WTC11 (cell line): Measurements from ENCODE around the gene LRRC2. TPM values are rescaled to one million over a fixed set of nuclear protein-coding genes. Genes with fewer than 3 reads are reported as not detected.

Experiments used
- ATAC-seq: fragments of 200-7000 bp; cut with Tn5 transposase; 2 replicates; pipeline ENCODE4 v1.10.0; 2021; ENCODE audit warnings: mild to moderate bottlenecking, moderate library complexity
- CTCF ChIA-PET: fragments of 300-600 bp; sonication (Branson Sonifier 250); formaldehyde crosslinking; loops from one replicate; lab custom pipeline; 2021; ENCODE audit warnings: antibody characterized with exemption; lab: Charles Lee
- POLR2A ChIA-PET: fragments of 350-600 bp; sonication (Branson Sonifier 250); formaldehyde crosslinking; loops from one replicate; lab custom pipeline; 2021; ENCODE audit warnings: antibody characterized with exemption; lab: Charles Lee
- DNase-seq: peaks from one replicate; pipeline ENCODE4 v3.0.0; 2021; ENCODE audit warnings: low spot score
- H3K27ac Mint-ChIP-seq: 2 replicates; pipeline ENCODE4 v1.8.0; 2021; ENCODE audit warnings: mixed read lengths
- H3K27me3 Mint-ChIP-seq: 2 replicates; pipeline ENCODE4 v1.8.0; 2021; ENCODE audit warnings: low read depth, mild to moderate bottlenecking, moderate library complexity, mixed read lengths
- H3K36me3 Mint-ChIP-seq: 2 replicates; pipeline ENCODE4 v1.8.0; 2021; ENCODE audit warnings: mixed read lengths
- H3K4me1 Mint-ChIP-seq: 2 replicates; pipeline ENCODE4 v1.8.0; 2022; ENCODE audit warnings: mixed read lengths
- H3K4me3 Mint-ChIP-seq: 2 replicates; pipeline ENCODE4 v1.8.0; 2021; ENCODE audit warnings: mild to moderate bottlenecking, moderate library complexity, mixed read lengths
- H3K9me3 Mint-ChIP-seq: 2 replicates; pipeline ENCODE4 v1.8.0; 2021; ENCODE audit warnings: mixed read lengths
- AR ChIP-seq: fragments of 250-450 bp; sonication (Bioruptor Pico); IDR thresholded peaks from 2 replicates; pipeline ENCODE4 v1.9.0; 2021; ENCODE audit warnings: mild to moderate bottlenecking
- ATF1 ChIP-seq: sonication (generic); formaldehyde crosslinking; IDR thresholded peaks from 2 replicates; pipeline ENCODE4 v1.8.1; 2023; ENCODE audit warnings: mild to moderate bottlenecking, moderate library complexity, missing genetic modification reagents
- ATF2 ChIP-seq: sonication (generic); formaldehyde crosslinking; IDR thresholded peaks from 2 replicates; pipeline ENCODE4 v1.8.1; 2022; ENCODE audit warnings: low read depth, missing genetic modification reagents, borderline replicate concordance
- ATF6 ChIP-seq: sonication (generic); formaldehyde crosslinking; IDR thresholded peaks from 2 replicates; pipeline ENCODE4 v1.8.1; 2023; ENCODE audit warnings: mild to moderate bottlenecking, missing genetic modification reagents
- CREB1 ChIP-seq: sonication (generic); formaldehyde crosslinking; IDR thresholded peaks from 2 replicates; pipeline ENCODE4 v1.8.0; 2023; ENCODE audit warnings: mild to moderate bottlenecking, missing genetic modification reagents
- EMX1 ChIP-seq: fragments of 250-450 bp; sonication (Bioruptor Pico); IDR thresholded peaks from 2 replicates; pipeline ENCODE4 v1.8.0; 2021; ENCODE audit warnings: mild to moderate bottlenecking
- FOXP4 ChIP-seq: sonication (generic); formaldehyde crosslinking; IDR thresholded peaks from 2 replicates; pipeline ENCODE4 v1.8.0; 2022; ENCODE audit warnings: mild to moderate bottlenecking, missing genetic modification reagents
- IRF2 ChIP-seq: sonication (generic); formaldehyde crosslinking; IDR thresholded peaks from 2 replicates; pipeline ENCODE4 v1.8.0; 2022; ENCODE audit warnings: low read depth, missing genetic modification reagents, borderline replicate concordance
- MAX ChIP-seq: sonication (generic); formaldehyde crosslinking; IDR thresholded peaks from 2 replicates; pipeline ENCODE4 v1.8.0; 2022; ENCODE audit warnings: mild to moderate bottlenecking, missing genetic modification reagents
- NFATC4 ChIP-seq: fragments of 250-450 bp; sonication (Bioruptor Pico); IDR thresholded peaks from 2 replicates; pipeline ENCODE4 v1.9.0; 2021; ENCODE audit warnings: mild to moderate bottlenecking
- NR1H2 ChIP-seq: sonication (generic); formaldehyde crosslinking; IDR thresholded peaks from 2 replicates; pipeline ENCODE4 v1.9.0; 2021; ENCODE audit warnings: mild to moderate bottlenecking, moderate library complexity, missing genetic modification reagents
- NR2C2 ChIP-seq: sonication (generic); formaldehyde crosslinking; IDR thresholded peaks from 2 replicates; pipeline ENCODE4 v1.8.0; 2022; ENCODE audit warnings: mild to moderate bottlenecking, missing genetic modification reagents
- PRRX2 ChIP-seq: fragments of 250-450 bp; sonication (Bioruptor Pico); IDR thresholded peaks from 2 replicates; pipeline ENCODE4 v1.8.0; 2021; ENCODE audit warnings: mild to moderate bottlenecking
- RELA ChIP-seq: sonication (generic); formaldehyde crosslinking; IDR thresholded peaks from 2 replicates; pipeline ENCODE4 v1.8.1; 2022; ENCODE audit warnings: missing genetic modification reagents, mild to moderate bottlenecking, borderline replicate concordance
- SP1 ChIP-seq: sonication (generic); formaldehyde crosslinking; conservative IDR thresholded peaks from 2 replicates; pipeline ENCODE4 v1.8.1; 2022; ENCODE audit warnings: missing genetic modification reagents
- ZMAT4 ChIP-seq: fragments of 250-450 bp; sonication (Bioruptor Pico); IDR thresholded peaks from 2 replicates; pipeline ENCODE4 v1.9.0; 2021; ENCODE audit warnings: mild to moderate bottlenecking
- ZNF121 ChIP-seq: sonication (generic); formaldehyde crosslinking; IDR thresholded peaks from 2 replicates; pipeline ENCODE4 v1.8.0; 2023; ENCODE audit warnings: missing genetic modification reagents
- ZNF138 ChIP-seq: sonication (generic); formaldehyde crosslinking; conservative IDR thresholded peaks from 2 replicates; pipeline ENCODE4 v1.8.1; 2022; ENCODE audit warnings: mild to moderate bottlenecking, moderate library complexity, missing genetic modification reagents
- ZNF281 ChIP-seq: sonication (generic); formaldehyde crosslinking; IDR thresholded peaks from 2 replicates; pipeline ENCODE4 v1.8.0; 2023; ENCODE audit warnings: mild to moderate bottlenecking, missing genetic modification reagents
- total RNA-seq: library from RNA; stranded (reverse); gene quantifications from 3 replicates; pipeline ENCODE4 v1.2.3, GENCODE V29; 2021

LRRC2 gene
- total RNA-seq, 1 experiment from 2014 or later, result 4.9 TPM

- no peak for TF ChIP-seq CREB1 (CRISPR knock-in tag)
- no peak for TF ChIP-seq EMX1
- no peak for TF ChIP-seq ATF6 (CRISPR knock-in tag)
- no peak for TF ChIP-seq MAX (CRISPR knock-in tag)
- TF ChIP-seq NR1H2, result no peak
- TF ChIP-seq ZNF121 (CRISPR knock-in tag), result no peak
- TF ChIP-seq SP1 (CRISPR knock-in tag), result no peak
- no peak for TF ChIP-seq ZNF138 (CRISPR knock-in tag)
- no peak for TF ChIP-seq NR2C2
Observed at GRCh38 chr3:46604127-46604526, 38.0 kb upstream of the LRRC2 start (continued).

GRCh38 chr3:46603446-46604046 lies 37.4 kb upstream of the LRRC2 start:
- Mint-ChIP-seq H3K4me3 (no peak overlapping the region), H3K27ac (peak overlapping the region; percentile 63), H3K4me1 (peaks cover 59% of the 10 kb centered on the region), H3K36me3 (no peaks in the 10 kb centered on the region), H3K9me3 (0 out of 2 replicates have a peak, but pooled peaks cover 2% of the 10 kb centered on the region), H3K27me3 (no peaks in the 10 kb centered on the region)
- TF ChIP-seq ZMAT4 (CRISPR knock-in tag) (no peak), ATF2 (CRISPR knock-in tag) (no peak), NR1H2 (no peak), ATF1 (CRISPR knock-in tag) (no peak), IRF2 (CRISPR knock-in tag) (no peak), AR (no peak), RELA (CRISPR knock-in tag) (no peak)
- CTCF ChIA-PET, result interaction anchor here (1.4 to 1.9 kb wide), 3 partner anchors 26 to 141 kb away, joined by 3 to 15 read pairs (median 10); no protein-coding TSS in a partner anchor
- no peak for DNase-seq
- ATAC-seq, result no peak
- POLR2A ChIA-PET, result no interaction called here

GRCh38 chr3:46599590-46599989 lies 33.5 kb upstream of the LRRC2 start:
- no peaks in the 10 kb centered on the region; the same call in 1 of the 2 replicates for H3K27me3 Mint-ChIP-seq
- DNase-seq, result no peak
- POLR2A ChIA-PET, result interaction anchor here (1.5 kb wide), 1 partner anchor 13 kb away, joined by 4 read pairs; no protein-coding TSS in a partner anchor
- no peak for TF ChIP-seq FOXP4 (CRISPR knock-in tag)
- no peak for TF ChIP-seq RELA (CRISPR knock-in tag)
- no peak for TF ChIP-seq PRRX2 (CRISPR knock-in tag)
- TF ChIP-seq NR2C2, result no peak
- TF ChIP-seq ZNF281 (CRISPR knock-in tag), result no peak
- TF ChIP-seq NFATC4 (CRISPR knock-in tag), result no peak

More at GRCh38 chr3:46599590-46599989, 33.5 kb upstream of the LRRC2 start:
- CTCF ChIA-PET, result interaction anchor here (1.1 to 3.3 kb wide), 7 partner anchors 26 to 149 kb away, joined by 3 to 21 read pairs (median 4); no protein-coding TSS in a partner anchor
- Mint-ChIP-seq H3K9me3 (peaks cover 6% of the 10 kb centered on the region), H3K27ac (peak overlapping the region; percentile 95), H3K4me3 (no peak overlapping the region; the same call in 1 of the 2 replicates), H3K36me3 (peaks cover 3% of the 10 kb centered on the region; the same call in 1 of the 2 replicates), H3K4me1 (peaks cover 57% of the 10 kb centered on the region)
- peak; percentile 64 for ATAC-seq
